Activated naive CD4-positive, alpha-beta T cell treated with anti-CD3 and anti-CD28 coated beads, Interleukin-2, amount 50 U/mL, for 16 hours (primary cell): ENCODE results near the gene RGS8.
"Not testable (repeated sequence)": the region's sequence is repeated elsewhere in the genome, so short reads cannot be mapped to it uniquely, and the experiment has no call there.

Source experiments
- DNase-seq: peaks from one replicate; pipeline ENCODE4 v3.0.0-alpha.2; 2020

Gene RGS8

DNA sequence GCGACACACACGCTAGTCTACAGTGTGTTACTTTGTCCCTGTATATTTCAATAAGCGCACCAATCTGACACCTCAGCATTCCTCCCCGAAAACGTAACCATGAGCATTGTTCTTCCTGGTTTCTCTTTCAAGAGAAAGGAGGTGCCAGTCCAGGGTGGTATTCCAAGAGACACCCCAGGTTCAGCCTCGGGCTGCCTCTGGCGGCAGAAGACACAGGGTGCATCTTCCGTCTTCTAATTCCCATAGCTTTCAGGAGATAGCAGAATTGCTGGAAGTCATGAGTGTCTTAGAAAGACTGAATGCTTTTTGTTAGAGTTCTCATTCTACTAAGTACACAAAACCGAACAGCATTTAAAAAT, 15.9 kb upstream of the RGS8 start:
- DNase-seq, result no peak

DNA sequence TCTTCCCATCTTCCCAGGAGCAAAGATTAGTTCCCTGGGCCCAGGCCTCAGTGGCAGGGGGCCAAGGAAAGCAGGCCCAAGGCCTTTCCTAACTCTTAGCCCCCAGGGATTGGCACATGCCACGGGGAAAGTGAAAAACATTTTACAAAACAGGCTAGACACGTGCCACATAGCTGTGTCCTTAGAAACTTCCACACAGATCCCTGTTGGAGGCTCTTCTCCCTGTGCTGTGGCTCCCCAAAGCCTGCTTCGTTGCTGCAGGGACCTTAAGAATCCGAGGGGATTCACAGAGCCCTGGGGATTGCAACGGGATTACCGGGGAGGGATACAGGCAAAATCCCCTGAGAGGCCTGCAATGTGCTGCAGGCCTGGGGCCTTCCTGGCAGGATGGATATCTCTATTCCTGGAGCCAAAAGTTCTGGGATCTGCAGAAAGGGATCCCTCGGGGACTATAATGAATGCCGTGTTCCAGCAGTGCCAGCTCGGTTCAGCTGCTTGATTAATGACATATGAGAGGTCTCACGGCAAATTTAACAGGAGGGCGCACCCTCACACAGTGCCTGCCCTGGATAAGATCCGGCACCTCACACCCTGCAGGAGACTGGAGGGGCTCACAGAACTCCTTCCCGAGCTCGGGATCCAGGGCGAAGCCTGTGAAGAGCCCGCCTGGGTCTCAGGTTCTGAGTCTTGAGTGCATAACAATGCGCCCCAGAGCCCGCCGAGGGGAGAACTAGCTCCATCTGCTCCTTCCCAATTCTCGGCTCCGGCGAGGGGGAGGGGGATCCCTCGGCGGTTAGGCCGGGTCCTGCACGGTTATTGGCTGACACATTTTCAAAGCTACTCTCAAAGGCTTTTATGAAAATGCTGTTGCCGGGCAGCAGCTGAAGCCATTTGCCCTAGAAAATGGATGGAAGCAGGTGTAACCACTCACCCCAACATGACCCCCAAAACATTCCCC, 15.3 kb upstream of the RGS8 start:
- no peak for DNase-seq

DNA sequence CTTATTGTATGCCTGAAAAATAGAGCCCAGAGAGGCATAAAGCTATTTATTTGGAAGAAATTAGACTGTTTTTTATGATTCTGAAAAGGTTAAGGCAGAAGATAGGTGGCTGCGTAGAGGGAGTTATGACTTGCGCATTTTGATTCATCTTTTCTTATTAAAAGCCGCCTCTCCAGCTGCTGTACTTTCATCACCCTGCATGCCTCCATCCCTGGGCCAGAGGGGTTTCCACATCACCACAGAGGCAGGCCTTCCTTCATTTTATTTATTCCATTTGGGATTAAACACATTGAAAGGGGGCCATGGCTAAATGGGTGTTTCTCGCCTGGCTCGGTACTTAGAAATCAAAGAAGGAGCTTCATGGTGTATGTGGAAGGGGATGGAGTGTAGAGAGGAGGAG, 14.6 kb upstream of the RGS8 start:
- no peak for DNase-seq

DNA sequence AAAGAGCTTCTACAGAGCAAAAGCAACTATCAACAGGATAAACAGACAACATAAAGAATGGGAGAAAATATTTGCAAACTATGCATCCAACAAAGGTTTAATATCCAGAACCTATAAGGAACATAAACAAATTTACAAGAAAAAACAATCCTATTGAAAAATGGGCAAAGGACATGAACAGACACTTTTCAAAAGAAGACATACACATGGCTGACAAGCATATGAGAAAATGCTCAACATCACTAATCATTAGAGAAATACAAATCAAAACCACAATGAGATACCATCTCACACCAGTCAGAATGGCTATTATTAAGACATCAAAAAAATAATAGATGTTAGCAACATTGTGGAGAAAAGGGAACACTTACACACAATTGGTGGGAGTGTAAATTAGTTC, 8.8 kb upstream of the RGS8 start:
- not testable (repeated sequence) for DNase-seq

DNA sequence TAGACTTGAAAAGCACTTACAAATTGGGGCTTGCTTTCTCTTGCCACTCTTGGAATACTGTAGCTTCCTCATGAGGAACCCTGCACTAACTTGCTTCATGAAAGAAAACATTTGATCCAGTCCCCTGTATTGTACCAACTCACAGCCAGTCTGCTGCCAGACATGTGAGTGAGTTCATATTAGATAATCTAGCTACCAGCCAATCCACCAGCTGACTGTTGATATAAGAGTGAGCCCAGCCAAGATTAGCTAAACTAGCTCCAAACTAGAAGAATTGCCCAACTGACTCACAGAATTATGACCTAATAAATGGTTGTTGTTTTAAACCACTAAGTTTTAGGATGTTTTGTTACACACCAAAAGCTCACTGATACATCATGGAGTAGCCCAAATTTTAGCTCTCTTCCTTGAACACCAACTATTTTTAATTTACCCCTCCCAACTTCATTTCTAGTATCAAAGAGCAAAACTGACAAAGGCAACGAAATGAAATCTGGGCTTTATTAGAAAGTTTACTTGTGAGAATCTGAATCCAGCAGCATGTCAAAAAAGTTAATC, 6.6 kb upstream of the RGS8 start:
- no peak for DNase-seq

DNA sequence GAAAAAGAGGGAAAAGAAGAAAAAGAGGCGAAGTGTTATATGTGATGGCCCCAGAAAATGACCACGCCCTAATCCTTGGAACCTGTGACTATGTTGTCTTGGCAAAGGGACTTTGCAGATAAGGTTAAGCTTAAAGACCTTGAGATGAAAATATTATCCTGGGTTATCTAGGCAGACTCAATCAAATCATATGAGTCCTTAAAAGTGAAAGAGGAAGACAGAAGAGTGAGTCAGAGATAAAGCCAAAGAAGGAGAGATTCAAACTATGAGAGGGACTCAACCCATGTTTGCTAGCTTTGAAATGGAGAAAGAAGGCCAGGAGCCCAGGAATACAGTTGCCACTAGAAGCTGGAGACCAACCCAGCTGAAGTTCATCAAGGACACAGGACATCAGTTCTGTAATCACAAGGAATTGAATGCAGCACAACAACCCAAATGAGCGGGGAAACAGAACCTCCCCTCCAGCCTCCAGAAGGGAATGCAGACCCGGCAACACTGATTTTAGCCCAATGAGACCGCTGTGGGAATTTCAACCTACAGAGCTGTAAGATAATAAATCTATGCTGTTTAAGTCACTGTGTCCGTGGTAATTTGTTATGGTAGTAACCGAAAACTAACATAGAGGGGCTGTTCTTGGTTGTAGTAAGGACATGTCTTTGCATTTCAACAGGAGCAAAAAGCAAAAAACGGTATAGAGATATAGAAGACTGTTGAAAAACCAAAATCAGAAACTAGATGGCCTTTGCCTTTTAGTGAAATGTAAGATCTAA, 4.2 kb upstream of the RGS8 start:
- no peak for DNase-seq

DNA sequence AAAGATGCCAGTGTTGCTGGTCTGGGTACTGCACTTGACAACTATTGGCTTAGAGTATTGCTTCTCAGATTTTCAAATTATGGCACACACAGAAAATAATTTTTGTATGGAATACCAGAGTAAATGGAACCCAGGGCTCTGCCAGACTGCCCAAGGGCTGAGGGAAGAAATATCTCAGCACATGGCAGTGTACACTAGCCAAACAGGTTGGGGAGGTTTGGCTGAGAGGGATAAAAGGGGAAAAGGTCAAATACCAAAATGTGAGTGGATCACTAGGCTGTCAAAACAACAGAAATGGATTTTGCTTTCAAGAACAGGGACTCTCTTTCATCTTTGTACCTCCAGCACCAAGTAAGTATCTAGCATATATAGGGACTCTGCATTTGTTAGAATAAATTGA, 3.0 kb upstream of the RGS8 start:
- no peak for DNase-seq

DNA sequence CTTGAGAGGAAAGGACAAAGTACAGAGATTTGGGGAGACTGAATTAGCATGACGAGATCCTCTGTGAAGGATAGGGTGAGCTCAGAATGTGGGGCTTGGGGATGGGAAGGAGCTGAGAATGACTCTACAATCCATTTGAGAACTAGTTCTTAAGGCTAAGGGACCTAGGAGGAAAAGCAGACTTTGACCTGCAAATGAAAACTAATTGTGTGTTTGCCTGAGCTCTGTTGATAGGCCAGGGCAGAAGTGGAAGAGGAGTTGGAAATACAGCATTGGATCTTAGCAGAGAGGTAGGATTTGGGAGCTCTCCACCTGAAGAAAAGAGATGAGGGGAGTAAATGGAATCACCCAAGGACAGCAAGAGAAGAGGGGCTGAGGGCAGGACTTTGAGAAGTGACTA, 2.1 kb upstream of the RGS8 start:
- DNase-seq, result no peak

DNA sequence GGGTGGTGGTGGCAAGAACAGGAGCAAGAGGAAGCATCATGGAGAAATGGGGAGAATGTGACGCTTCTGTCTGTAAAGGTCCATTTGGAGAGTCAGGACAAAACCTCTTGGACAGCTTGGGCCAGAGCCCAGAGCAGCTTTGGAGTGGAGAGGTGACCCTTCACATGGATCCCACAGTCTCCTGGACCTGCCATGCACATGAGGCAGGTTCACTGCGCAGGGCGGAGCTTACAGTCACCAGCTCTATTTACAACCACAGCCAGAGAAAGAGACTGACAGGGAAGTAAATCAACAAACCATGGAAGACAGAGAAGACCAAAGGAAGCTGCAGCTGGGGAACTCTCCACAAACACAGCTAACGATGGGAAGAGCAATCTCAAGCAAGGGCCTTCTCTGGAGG, 828 bp upstream of the RGS8 start:
- DNase-seq, result no peak

DNA sequence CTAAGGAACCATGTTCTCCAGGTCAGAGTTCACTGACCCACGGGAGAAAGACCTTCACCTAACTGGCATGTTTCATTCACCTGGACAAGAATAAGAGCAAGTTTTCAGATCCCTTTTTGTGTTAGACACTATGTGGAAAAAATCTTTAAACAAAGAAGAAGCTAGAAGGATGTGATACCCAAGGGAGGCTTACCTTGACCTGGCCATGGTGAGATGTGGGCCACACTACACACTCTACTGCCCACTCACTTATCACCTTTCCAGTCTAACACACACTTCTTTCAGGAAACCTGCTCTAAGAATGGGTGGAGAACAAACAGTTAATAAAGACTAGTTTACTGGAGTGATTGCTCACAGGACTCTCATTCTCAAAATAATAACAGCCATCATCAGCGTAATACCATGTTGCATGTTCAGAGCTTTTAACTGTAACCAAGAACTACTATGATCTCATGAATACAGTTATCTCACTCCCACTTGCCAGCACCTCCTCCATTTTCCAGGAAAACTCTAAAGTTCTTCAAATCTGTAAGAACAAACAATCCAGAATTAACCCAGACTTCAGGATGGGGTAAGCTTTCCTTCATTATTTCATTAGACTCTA, 1.4 kb downstream of the RGS8 start:
- DNase-seq, result no peak

DNA sequence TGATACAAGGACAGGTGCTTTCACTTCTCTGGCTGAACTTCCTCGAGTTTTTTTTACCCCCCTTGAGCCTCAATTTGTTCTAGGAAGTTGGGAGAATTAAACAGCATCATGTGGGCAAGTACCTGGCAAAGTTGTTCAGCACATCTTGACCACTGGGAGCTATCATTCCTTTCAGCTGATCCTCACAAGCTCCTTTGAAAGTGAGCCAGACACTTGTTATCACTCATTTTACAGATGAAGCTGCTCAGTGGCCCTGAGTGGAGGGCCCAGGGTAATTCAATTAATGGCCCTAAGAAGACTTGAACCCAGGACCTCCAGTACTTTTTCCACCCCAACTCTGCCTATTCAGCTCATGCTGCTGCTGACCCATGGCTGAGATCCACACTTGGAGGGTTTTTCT, 2.0 kb downstream of the RGS8 start:
- no peak for DNase-seq

DNA sequence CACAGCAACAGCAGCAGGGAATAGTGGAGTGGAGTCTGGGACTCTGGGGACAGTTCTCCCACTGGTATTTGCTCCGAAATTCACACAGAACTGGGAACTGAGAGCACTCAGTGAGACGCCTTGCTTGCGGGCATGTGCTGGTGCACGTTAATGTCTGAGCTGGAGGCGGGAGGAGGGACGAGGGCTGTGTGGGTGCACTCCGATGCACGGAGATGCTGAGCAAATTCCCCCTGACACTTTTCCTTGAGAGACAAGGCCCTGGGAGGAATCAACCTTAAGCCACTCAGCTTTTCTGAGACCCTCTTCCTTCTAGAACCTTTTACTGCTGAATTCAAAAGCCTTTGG, 2.8 kb downstream of the RGS8 start:
- no peak for DNase-seq

DNA sequence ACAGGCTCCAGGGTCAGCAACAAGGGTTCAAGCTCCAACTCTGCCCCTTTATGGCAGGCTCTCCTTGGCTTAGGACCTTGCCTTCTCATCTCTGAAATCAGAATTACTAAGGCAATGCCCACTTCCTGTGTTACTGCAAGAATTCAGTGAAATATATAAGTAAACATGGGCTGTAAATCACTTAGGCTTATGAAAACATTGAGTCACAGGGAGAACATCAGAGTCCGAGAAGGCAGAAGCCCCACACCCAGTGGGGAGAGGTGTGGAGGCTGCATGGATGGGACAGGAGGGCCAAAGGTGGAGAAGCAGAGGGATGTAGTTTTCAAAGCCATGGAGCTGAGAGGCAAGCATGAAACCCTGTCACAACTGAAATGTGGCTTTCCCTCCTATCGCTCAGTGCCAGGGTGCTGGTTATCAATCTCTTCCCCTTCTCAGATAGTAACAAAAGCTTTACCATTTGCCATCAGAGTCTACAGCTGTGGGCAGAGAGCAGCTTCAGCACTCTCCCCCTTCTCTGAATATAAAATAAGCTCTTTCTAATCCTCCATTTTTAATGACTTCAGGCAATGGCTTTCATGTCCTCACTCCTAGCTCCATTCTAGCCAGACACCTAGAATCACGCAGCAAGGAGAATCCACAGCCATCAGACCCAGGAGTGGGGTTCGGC, 3.4 kb downstream of the RGS8 start:
- no peak for DNase-seq

DNA sequence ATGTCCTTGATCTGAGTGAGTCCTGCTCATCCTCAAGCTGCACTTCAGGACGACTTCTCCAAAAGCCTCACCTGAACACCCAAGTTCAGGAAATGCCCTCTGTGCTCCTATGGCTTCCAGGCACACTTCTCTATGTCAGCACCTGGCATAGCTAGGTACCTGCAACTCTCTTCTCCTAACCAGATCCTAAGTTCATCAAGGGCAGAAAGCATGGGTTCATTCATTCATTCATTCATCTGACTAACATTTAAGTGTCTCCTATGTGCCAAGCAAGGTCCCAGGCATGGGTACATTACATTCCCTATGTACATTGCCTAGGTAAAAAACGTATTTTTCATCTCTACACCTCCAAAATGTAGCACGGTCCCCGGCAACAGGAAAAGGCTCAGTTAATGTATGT, 4.0 kb downstream of the RGS8 start:
- DNase-seq, result no peak

DNA sequence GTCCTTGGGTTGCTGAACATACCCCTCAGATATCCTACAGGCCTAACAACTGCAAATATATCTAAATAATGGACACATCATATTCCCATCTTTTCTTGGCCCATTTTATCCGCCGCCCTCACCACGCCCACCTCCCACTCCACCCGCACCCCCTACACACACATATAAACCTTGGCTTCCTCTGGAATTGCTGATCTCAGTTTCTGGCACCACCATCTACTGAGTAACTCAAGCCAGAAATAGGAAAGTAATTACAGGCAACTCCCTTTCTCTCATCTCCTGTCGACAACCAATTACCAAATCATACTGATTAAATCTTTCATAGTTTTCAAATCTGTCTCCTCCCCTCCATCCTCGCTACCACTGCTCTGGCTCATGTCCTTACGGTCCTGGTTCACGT, 4.7 kb downstream of the RGS8 start:
- DNase-seq, result no peak

DNA sequence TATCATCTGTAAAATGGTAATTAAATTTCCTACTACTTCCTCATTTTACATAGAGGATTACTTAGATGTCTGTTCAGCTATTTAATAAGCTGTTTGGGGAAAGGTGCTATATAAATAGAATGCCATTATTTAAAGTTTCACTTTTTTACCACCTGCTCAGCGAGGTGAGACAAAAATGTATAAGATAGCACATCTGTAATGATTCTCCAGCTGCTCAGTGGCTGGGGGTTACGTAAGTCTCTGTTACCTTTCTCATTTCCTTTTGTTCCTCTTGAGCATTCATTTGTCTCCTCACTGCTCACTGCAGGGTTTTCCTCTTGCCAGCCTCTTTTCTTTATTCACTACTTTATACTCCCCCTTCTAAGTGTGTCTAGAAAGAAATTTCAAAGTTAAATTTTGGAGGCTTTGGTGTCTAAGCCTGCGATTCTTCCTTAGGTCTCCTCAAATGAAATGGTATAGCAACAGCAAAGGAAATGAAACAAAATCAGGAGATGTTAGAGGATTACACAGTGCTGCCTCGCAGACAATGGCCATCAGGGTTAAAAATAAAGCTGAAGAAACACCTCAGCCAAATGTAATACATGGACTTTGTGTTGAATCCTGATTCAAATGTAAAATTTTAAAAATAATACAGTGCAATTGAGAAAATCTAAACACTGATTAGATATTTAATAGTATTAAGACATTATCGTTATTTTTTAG, 6.8 kb downstream of the RGS8 start:
- DNase-seq, result no peak

DNA sequence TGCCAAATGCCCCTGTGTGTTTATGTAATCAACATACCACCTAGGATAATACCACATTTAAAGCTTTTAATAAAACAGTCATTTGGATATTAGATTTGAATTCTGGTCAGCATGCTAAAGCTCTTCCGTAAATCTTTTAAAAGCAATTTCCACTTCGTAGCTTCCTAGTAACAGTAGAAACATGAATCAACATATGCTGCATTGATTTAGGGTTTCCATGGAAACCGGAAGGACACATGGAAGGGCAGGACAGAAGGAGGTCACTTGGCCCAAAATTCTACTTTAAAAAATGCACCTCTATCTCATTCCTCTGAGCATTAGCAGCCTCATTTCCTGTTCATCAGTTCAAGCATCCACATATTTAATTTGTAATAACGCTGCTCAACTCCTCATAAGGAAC, 8.1 kb downstream of the RGS8 start:
- no peak for DNase-seq

DNA sequence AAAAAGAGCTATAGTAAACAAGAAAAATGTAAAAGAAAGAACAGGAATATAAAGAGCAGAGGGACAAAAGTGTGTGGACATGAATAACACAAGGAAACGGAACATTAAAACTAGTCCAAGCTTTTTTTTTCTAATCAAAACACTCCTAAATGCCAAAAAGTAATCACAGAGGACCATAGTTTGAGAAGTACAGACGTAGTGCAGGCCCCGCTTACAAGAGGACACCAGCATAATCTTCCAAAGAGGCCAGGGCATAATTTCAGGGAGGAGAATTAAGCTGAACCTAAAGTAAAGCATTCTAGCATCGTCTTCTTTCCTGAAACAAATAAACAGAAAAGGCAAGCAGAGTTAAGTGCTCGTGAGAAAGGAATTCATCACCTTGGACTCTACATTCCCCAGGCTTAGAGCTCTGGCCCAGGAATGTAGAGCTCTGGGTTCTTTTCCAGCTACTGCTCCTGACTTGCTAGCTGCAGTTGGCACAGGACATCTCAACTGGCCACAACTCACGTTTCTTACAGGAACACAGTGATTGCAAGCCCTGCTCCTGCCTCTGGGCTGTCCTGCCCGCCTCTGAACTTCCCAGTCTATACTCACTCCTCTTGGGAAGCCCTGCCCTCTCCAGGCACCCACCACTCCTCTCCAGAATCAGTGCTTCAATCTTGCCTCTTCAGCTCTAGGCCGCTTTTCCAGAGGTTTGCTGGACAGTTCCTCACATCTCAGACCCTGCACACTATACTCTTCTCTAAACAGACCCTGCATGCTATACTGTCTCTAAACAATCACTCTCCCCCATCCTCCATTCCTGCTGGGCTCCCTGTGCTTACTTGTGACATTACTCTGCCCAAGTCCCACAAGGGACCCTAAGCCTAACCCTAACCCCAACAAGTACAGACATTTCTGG, 9.8 kb downstream of the RGS8 start:
- DNase-seq, result no peak

DNA sequence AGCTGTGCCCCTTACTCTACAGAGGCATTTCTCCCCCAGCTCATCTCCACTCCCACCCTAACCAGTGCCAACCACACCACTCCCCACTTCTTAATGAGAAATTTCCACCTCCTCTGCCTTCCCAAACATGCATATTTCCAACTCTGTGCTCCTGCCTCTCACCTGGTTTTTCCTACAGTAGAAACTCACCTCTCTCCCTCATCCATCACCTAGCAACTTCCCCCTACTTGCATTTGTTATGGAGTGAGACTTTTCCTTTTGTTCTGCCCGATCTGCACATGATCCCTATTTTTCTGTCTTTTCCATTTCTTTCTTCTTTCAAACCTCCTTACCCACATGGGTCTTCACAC, 11.9 kb downstream of the RGS8 start:
- no peak for DNase-seq

DNA sequence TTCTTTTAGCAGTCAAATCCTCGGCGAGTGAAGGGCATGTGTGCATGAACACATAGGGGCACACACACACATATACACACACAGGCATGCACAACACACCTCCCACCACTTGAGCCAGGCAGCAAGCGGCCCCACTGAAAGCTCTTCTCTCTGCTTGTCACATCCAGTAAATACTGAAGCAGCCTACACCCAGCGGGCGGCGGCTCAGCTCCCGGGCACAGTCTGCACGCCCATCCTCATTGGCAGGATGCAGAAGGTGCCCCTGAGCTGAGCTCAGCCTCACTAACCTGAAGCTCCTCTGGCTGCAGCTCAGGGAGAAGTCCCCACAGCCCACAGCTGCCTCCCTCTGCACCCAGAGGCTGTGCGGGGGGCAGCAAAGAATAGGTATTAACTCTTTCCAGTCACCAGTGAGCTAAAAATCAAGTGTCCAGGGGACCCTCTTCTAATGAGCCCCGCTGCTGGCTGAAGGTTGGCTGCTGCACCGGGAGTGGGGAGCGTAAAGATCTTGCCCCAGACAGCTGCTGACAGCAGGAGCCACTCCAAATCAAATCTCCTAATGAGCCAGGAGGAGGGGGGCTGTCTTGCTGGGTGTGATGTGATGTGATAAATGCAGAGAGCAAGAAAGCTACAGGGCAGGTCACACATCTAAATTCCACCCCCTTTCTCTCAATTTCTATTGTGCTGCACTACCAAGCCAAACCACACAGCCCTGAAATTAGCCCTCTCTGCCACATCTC, 12.5 kb downstream of the RGS8 start:
- DNase-seq, result no peak
